AG04450 (cell line): Measurements from ENCODE around the gene VCAN. TPM values are rescaled to one million over a fixed set of nuclear protein-coding genes. Genes with fewer than 3 reads are reported as not detected.

Source experiments
- CTCF ChIA-PET: fragments of 300-600, 350-600 bp; formaldehyde crosslinking; extraction: SDS; loops from one replicate; lab custom pipeline; 2022; ENCODE audit warnings: antibody characterized with exemption, inconsistent platforms; lab: Charles Lee
- POLR2A ChIA-PET: fragments of 350-600 bp; formaldehyde crosslinking; extraction: SDS; loops from one replicate; lab custom pipeline; 2021; ENCODE audit warnings: antibody characterized with exemption, inconsistent platforms; lab: Yijun Ruan, JAX
- DNase-seq: peaks from one replicate; pipeline ENCODE4 v3.0.0-alpha.2; 2011; ENCODE audit warnings: low read depth, low spot score
- H3K27ac ChIP-seq: one replicate; pipeline ENCODE4 v1.5.1; 2012; ENCODE audit warnings: low read depth, low read length, control low read depth
- H3K27me3 ChIP-seq: one replicate; pipeline ENCODE4 v1.6.0; 2012; ENCODE audit warnings: low read length; ENCODE audit not compliant: control insufficient read depth, insufficient read depth
- H3K4me3 ChIP-seq: 2 replicates; pipeline ENCODE4 v1.5.1; 2011; ENCODE audit warnings: mild to moderate bottlenecking, low read depth, low read length, control low read depth
- H3K9me3 ChIP-seq: 2 replicates; pipeline ENCODE4 v1.5.1; 2012; ENCODE audit warnings: low read length; ENCODE audit not compliant: control insufficient read depth, insufficient read depth
- CTCF ChIP-seq: IDR thresholded peaks from 2 replicates; pipeline ENCODE4 v1.5.1; 2011; ENCODE audit warnings: low read depth, low read length, control low read depth, inconsistent platforms
- polyA plus RNA-seq: library from polyadenylated mRNA; depleted of rRNA; stranded (reverse); fragments of >200 nt; gene quantifications from 2 replicates; pipeline ENCODE4 v1.2.3, GENCODE V29; 2011

The VCAN gene
- polyA plus RNA-seq, 1 experiment, result 171 TPM

- ChIA-PET CTCF (interaction anchor here (0.8 to 1.3 kb wide), 5 partner anchors 28 to 1163 kb away, joined by 3 to 10 read pairs (median 4); no protein-coding TSS in a partner anchor), POLR2A (interaction anchor here (0.8 to 2.6 kb wide), 5 partner anchors 13 to 112 kb away, joined by 3 to 17 read pairs (median 5); no protein-coding TSS in a partner anchor)
- Histone ChIP-seq H3K4me3 (peak overlapping the region; percentile 92), H3K27me3 (no peaks in the 10 kb centered on the region), H3K9me3 (no peaks in the 10 kb centered on the region; the same call in 1 of the 2 replicates), H3K27ac (peak overlapping the region; percentile 95)
- TF ChIP-seq CTCF, result no peak
- DNase-seq, result no peak
These were observed 3.4 kb downstream of the VCAN start for GRCh38 chr5:83474991-83475390.

- POLR2A ChIA-PET, result interaction anchor here (0.8 to 2.6 kb wide), 5 partner anchors 13 to 112 kb away, joined by 3 to 17 read pairs (median 5); no protein-coding TSS in a partner anchor
- CTCF ChIA-PET, result interaction anchor here (0.7 to 1.3 kb wide), 6 partner anchors 28 to 1163 kb away, joined by 3 to 10 read pairs (median 4); no protein-coding TSS in a partner anchor
These were observed 3.9 kb downstream of the VCAN start for GRCh38 chr5:83475391-83475863.

GRCh38 chr5:83475935-83476814, 4.6 kb downstream of the VCAN start:
- CTCF ChIA-PET, result interaction anchor here (0.7 to 1.3 kb wide), 4 partner anchors 86 to 1164 kb away, joined by 3 to 10 read pairs (median 6); no protein-coding TSS in a partner anchor
- no peak for TF ChIP-seq CTCF
- no peaks in the 10 kb centered on the region for H3K27me3 ChIP-seq
- H3K27ac ChIP-seq, result peak overlapping the region; percentile 58
- H3K9me3 ChIP-seq, result no peaks in the 10 kb centered on the region; the same call in 1 of the 2 replicates
- peak overlapping the region; percentile 92; the same call in 1 of the 2 replicates for H3K4me3 ChIP-seq
- DNase-seq, result no peak
- POLR2A ChIA-PET, result interaction anchor here (0.8 to 2.6 kb wide), 4 partner anchors 12 to 92 kb away, joined by 3 to 17 read pairs (median 7); no protein-coding TSS in a partner anchor

More at GRCh38 chr5:83475391-83475863, 3.9 kb downstream of the VCAN start:
- peak overlapping the region; percentile 92 for H3K4me3 ChIP-seq
- TF ChIP-seq CTCF, result no peak
- peak overlapping the region; percentile 95 for H3K27ac ChIP-seq
- H3K9me3 ChIP-seq, result no peaks in the 10 kb centered on the region; the same call in 1 of the 2 replicates
- no peaks in the 10 kb centered on the region for H3K27me3 ChIP-seq
- DNase-seq, result peak; percentile 74

- Histone ChIP-seq H3K27ac (no peak overlapping the region), H3K4me3 (no peak overlapping the region), H3K27me3 (no peaks in the 10 kb centered on the region), H3K9me3 (no peaks in the 10 kb centered on the region)
- no peak for DNase-seq
- ChIA-PET CTCF (interaction anchor here (2.2 kb wide), 1 partner anchor 10 kb away, joined by 11 read pairs; no protein-coding TSS in a partner anchor), POLR2A (no interaction called here)
- TF ChIP-seq CTCF, result no peak
These were observed 11.4 kb downstream of the VCAN start for GRCh38 chr5:83482961-83483360.
